HEK293 (cell line): ENCODE measurements around the gene GIMAP1.

ENCODE experiments used
- ZNF239 ChIP-seq: fragments of 450-650 bp; formaldehyde crosslinking; IDR thresholded peaks from 2 replicates; pipeline ENCODE4 v1.5.1; 2016; ENCODE audit warnings: missing biosample characterization, missing genetic modification characterization
- ZNF677 ChIP-seq: fragments of 450-650 bp; IDR thresholded peaks from 2 replicates; pipeline ENCODE4 v1.5.0; 2018; ENCODE audit warnings: missing biosample characterization, mild to moderate bottlenecking, missing genetic modification characterization, moderate library complexity
- TF ChIP-seq, protein P1 (sequence below): fragments of 450-650 bp; formaldehyde crosslinking; IDR thresholded peaks from 2 replicates; pipeline ENCODE4 v1.5.1; 2016; ENCODE audit warnings: missing biosample characterization, missing genetic modification characterization
- TF ChIP-seq, protein P2 (sequence below): fragments of 450-650 bp; formaldehyde crosslinking; IDR thresholded peaks from 2 replicates; pipeline ENCODE4 v1.5.1; 2016; ENCODE audit warnings: missing biosample characterization, missing genetic modification characterization

DNA sequence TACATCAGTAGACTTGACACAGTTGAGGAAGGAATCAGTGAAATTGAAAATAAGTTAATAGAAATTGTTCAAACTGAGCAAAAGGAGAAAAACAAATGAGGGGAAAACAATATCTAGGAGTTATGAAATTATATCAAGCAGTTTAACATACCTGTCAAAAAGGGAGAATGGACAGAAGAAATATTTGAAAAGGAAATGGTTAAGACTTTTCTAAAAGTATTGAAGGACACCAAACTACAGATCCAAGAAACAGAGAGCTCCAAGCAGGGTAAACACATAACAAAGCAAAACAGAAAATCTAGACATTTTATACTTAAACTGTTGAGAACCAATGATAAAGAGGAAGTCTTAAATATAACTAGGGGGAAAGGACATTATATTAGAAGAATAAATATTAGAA, 12.2 kb downstream of the GIMAP1 start:
- no peak for TF ChIP-seq ZNF677 (tag by site-specific recombination)
- TF ChIP-seq ZNF239 = no peak
- TF ChIP-seq, protein P1, sequence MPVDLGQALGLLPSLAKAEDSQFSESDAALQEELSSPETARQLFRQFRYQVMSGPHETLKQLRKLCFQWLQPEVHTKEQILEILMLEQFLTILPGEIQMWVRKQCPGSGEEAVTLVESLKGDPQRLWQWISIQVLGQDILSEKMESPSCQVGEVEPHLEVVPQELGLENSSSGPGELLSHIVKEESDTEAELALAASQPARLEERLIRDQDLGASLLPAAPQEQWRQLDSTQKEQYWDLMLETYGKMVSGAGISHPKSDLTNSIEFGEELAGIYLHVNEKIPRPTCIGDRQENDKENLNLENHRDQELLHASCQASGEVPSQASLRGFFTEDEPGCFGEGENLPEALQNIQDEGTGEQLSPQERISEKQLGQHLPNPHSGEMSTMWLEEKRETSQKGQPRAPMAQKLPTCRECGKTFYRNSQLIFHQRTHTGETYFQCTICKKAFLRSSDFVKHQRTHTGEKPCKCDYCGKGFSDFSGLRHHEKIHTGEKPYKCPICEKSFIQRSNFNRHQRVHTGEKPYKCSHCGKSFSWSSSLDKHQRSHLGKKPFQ (tag by site-specific recombination) = no peak
- TF ChIP-seq, protein P2, sequence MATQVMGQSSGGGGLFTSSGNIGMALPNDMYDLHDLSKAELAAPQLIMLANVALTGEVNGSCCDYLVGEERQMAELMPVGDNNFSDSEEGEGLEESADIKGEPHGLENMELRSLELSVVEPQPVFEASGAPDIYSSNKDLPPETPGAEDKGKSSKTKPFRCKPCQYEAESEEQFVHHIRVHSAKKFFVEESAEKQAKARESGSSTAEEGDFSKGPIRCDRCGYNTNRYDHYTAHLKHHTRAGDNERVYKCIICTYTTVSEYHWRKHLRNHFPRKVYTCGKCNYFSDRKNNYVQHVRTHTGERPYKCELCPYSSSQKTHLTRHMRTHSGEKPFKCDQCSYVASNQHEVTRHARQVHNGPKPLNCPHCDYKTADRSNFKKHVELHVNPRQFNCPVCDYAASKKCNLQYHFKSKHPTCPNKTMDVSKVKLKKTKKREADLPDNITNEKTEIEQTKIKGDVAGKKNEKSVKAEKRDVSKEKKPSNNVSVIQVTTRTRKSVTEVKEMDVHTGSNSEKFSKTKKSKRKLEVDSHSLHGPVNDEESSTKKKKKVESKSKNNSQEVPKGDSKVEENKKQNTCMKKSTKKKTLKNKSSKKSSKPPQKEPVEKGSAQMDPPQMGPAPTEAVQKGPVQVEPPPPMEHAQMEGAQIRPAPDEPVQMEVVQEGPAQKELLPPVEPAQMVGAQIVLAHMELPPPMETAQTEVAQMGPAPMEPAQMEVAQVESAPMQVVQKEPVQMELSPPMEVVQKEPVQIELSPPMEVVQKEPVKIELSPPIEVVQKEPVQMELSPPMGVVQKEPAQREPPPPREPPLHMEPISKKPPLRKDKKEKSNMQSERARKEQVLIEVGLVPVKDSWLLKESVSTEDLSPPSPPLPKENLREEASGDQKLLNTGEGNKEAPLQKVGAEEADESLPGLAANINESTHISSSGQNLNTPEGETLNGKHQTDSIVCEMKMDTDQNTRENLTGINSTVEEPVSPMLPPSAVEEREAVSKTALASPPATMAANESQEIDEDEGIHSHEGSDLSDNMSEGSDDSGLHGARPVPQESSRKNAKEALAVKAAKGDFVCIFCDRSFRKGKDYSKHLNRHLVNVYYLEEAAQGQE = no peak
